Neural cell (in vitro differentiated cells): ENCODE measurements around the gene RASAL2. TPM values are rescaled to one million over a fixed set of nuclear protein-coding genes. Genes with fewer than 3 reads are reported as not detected.

Experiments used
- H2AFZ ChIP-seq: fragments of 200-600, 300-800 bp; sonication (generic), shearing (Covaris generic); 2 replicates; pipeline ENCODE4 v1.6.0; 2014; ENCODE audit warnings: low read depth, mild to moderate bottlenecking, antibody characterized with exemption, low read length, moderate library complexity
- H3F3A ChIP-seq: fragments of 200-600 bp; shearing (Covaris generic); 2 replicates; pipeline ENCODE4 v1.6.1; 2016; ENCODE audit warnings: mild to moderate bottlenecking, moderate library complexity, mixed read lengths, antibody characterized with exemption, low read length; ENCODE audit not compliant: insufficient read depth, poor library complexity, severe bottlenecking
- H3K27ac ChIP-seq: fragments of 200-600, 300-800 bp; sonication (generic), shearing (Covaris generic); 2 replicates; pipeline ENCODE4 v1.5.1; 2014; ENCODE audit warnings: mild to moderate bottlenecking, low read length, moderate library complexity
- H3K27me3 ChIP-seq: fragments of 300-800, 200-600 bp; sonication (generic), shearing (Covaris generic); 2 replicates; pipeline ENCODE4 v1.6.0; 2014; ENCODE audit warnings: mild to moderate bottlenecking, low read depth, low read length, moderate library complexity; ENCODE audit not compliant: insufficient read depth
- H3K36me3 ChIP-seq: fragments of 300-800, 200-600 bp; sonication (generic), shearing (Covaris generic); 2 replicates; pipeline ENCODE4 v1.5.1; 2014; ENCODE audit warnings: mild to moderate bottlenecking, antibody characterized with exemption, low read length, moderate library complexity; ENCODE audit not compliant: insufficient read depth
- H3K4me2 ChIP-seq: fragments of 300-800, 200-600 bp; sonication (generic), shearing (Covaris generic); 2 replicates; pipeline ENCODE4 v1.6.0; 2014; ENCODE audit warnings: mild to moderate bottlenecking, low read length
- H3K4me3 ChIP-seq: fragments of 300-800, 200-600 bp; sonication (generic), shearing (Covaris generic); 2 replicates; pipeline ENCODE4 v1.5.1; 2014; ENCODE audit warnings: mild to moderate bottlenecking, low read length, moderate library complexity
- H3K79me2 ChIP-seq: fragments of 200-600 bp; shearing (Covaris generic); replicated peaks from 2 replicates; pipeline ENCODE4 v1.6.0; 2014; ENCODE audit warnings: mild to moderate bottlenecking, low read length, moderate library complexity; ENCODE audit not compliant: insufficient read depth
- H3K9ac ChIP-seq: fragments of 300-800, 200-600 bp; sonication (generic), shearing (Covaris generic); 2 replicates; pipeline ENCODE4 v1.6.1; 2016; ENCODE audit warnings: mild to moderate bottlenecking, low read length, mixed read lengths
- H3K9me2 ChIP-seq: fragments of 200-600 bp; shearing (Covaris generic); 2 replicates; pipeline ENCODE4 v1.6.1; 2016; ENCODE audit warnings: mild to moderate bottlenecking, low read length, mixed read lengths; ENCODE audit not compliant: insufficient read depth
- H3K9me3 ChIP-seq: fragments of 200-600, 300-800 bp; sonication (generic), shearing (Covaris generic); 2 replicates; pipeline ENCODE4 v1.6.1; 2016; ENCODE audit warnings: mild to moderate bottlenecking, mixed run types, low read length, moderate library complexity, mixed read lengths
- H4K20me1 ChIP-seq: fragments of 200-600 bp; shearing (Covaris generic); 2 replicates; pipeline ENCODE4 v1.6.1; 2016; ENCODE audit warnings: mild to moderate bottlenecking, mixed run types; ENCODE audit not compliant: insufficient read depth
- EP300 ChIP-seq: fragments of 450-650 bp; conservative IDR thresholded peaks from 2 replicates; pipeline ENCODE4 v1.6.1; 2014; ENCODE audit warnings: antibody characterized with exemption, mild to moderate bottlenecking, moderate library complexity; ENCODE audit not compliant: poor library complexity, severe bottlenecking
- EZH2 ChIP-seq: fragments of 200-600, 300-800 bp; shearing (Covaris generic), sonication (generic); IDR thresholded peaks from 2 replicates; pipeline ENCODE4 v1.6.1; 2014; ENCODE audit warnings: antibody characterized with exemption, low read length, borderline replicate concordance, mild to moderate bottlenecking; ENCODE audit not compliant: insufficient read depth, poor library complexity, severe bottlenecking
- MXI1 ChIP-seq: fragments of 450-650 bp; conservative IDR thresholded peaks from 2 replicates; pipeline ENCODE4 v1.6.1; 2014; ENCODE audit warnings: antibody characterized with exemption, mild to moderate bottlenecking; ENCODE audit not compliant: poor library complexity, severe bottlenecking
- POLR2AphosphoS5 ChIP-seq: IDR thresholded peaks from 2 replicates; pipeline ENCODE4 v1.6.1; 2012
- RAD21 ChIP-seq: fragments of 450-650 bp; conservative IDR thresholded peaks from 2 replicates; pipeline ENCODE4 v1.6.1; 2014; ENCODE audit warnings: antibody characterized with exemption, mild to moderate bottlenecking, moderate library complexity
- SMC3 ChIP-seq: fragments of 450-650 bp; conservative IDR thresholded peaks from 2 replicates; pipeline ENCODE4 v1.6.1; 2014; ENCODE audit warnings: antibody characterized with exemption, mild to moderate bottlenecking, moderate library complexity; ENCODE audit not compliant: poor library complexity
- TAF1 ChIP-seq: IDR thresholded peaks from 2 replicates; pipeline ENCODE4 v1.6.1; 2012; ENCODE audit warnings: low read depth
- polyA plus RNA-seq: library from polyadenylated mRNA; depleted of rRNA; stranded (reverse); fragments of >200 nt; gene quantifications from 2 replicates; pipeline ENCODE4 v1.2.3, GENCODE V29; 2014
- TF ChIP-seq, protein P1 (sequence below): fragments of 450-650 bp; IDR thresholded peaks from 2 replicates; pipeline ENCODE4 v1.5.1; 2014; ENCODE audit warnings: antibody characterized with exemption, mild to moderate bottlenecking, moderate library complexity; ENCODE audit not compliant: poor library complexity, severe bottlenecking
- TF ChIP-seq, protein P2 (sequence below): IDR thresholded peaks from 2 replicates; pipeline ENCODE4 v1.6.1; 2012; ENCODE audit warnings: borderline replicate concordance

Gene RASAL2
- polyA plus RNA-seq, 1 donor from 2014 or later = 73.3 TPM

DNA sequence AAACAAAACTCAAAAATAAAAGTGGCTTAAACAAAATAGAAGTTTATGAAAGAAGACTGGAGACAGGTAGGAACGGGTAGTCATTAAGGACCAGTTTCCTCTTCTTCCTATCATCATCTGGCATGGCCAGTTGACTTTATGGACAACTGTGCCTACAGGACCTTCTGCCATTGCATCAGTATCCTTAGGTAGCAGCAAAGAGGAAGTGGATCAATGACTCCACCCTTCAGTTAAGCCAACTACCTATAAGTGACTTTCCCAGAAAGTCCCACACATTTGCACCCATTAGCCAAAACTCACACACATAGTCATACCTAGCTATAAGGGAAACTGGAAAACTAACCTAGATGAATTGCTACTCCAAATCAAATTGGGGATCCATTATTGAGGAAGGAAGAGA lies 51.7 kb downstream of the RASAL2 start:
- Histone ChIP-seq H3K4me2 (no peak overlapping the region), H2AFZ (no peak overlapping the region), H3K9me3 (no peaks in the 10 kb centered on the region), H3K4me3 (no peak overlapping the region), H3K9ac (no peak overlapping the region), H3F3A (no peaks in the 10 kb centered on the region), H3K27me3 (no peaks in the 10 kb centered on the region), H3K36me3 (no peaks in the 10 kb centered on the region), H3K27ac (no peak overlapping the region), H3K79me2 (peaks cover 2% of the 10 kb centered on the region), H3K9me2 (no peaks in the 10 kb centered on the region), H4K20me1 (no peaks in the 10 kb centered on the region)
- TF ChIP-seq, protein P1, sequence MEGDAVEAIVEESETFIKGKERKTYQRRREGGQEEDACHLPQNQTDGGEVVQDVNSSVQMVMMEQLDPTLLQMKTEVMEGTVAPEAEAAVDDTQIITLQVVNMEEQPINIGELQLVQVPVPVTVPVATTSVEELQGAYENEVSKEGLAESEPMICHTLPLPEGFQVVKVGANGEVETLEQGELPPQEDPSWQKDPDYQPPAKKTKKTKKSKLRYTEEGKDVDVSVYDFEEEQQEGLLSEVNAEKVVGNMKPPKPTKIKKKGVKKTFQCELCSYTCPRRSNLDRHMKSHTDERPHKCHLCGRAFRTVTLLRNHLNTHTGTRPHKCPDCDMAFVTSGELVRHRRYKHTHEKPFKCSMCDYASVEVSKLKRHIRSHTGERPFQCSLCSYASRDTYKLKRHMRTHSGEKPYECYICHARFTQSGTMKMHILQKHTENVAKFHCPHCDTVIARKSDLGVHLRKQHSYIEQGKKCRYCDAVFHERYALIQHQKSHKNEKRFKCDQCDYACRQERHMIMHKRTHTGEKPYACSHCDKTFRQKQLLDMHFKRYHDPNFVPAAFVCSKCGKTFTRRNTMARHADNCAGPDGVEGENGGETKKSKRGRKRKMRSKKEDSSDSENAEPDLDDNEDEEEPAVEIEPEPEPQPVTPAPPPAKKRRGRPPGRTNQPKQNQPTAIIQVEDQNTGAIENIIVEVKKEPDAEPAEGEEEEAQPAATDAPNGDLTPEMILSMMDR = no peak
- TF ChIP-seq POLR2AphosphoS5 (no peak), RAD21 (no peak), TAF1 (no peak), MXI1 (no peak), EZH2 (no peak), EP300 (no peak), SMC3 (no peak)
- TF ChIP-seq, protein P2, sequence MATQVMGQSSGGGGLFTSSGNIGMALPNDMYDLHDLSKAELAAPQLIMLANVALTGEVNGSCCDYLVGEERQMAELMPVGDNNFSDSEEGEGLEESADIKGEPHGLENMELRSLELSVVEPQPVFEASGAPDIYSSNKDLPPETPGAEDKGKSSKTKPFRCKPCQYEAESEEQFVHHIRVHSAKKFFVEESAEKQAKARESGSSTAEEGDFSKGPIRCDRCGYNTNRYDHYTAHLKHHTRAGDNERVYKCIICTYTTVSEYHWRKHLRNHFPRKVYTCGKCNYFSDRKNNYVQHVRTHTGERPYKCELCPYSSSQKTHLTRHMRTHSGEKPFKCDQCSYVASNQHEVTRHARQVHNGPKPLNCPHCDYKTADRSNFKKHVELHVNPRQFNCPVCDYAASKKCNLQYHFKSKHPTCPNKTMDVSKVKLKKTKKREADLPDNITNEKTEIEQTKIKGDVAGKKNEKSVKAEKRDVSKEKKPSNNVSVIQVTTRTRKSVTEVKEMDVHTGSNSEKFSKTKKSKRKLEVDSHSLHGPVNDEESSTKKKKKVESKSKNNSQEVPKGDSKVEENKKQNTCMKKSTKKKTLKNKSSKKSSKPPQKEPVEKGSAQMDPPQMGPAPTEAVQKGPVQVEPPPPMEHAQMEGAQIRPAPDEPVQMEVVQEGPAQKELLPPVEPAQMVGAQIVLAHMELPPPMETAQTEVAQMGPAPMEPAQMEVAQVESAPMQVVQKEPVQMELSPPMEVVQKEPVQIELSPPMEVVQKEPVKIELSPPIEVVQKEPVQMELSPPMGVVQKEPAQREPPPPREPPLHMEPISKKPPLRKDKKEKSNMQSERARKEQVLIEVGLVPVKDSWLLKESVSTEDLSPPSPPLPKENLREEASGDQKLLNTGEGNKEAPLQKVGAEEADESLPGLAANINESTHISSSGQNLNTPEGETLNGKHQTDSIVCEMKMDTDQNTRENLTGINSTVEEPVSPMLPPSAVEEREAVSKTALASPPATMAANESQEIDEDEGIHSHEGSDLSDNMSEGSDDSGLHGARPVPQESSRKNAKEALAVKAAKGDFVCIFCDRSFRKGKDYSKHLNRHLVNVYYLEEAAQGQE = no peak

DNA sequence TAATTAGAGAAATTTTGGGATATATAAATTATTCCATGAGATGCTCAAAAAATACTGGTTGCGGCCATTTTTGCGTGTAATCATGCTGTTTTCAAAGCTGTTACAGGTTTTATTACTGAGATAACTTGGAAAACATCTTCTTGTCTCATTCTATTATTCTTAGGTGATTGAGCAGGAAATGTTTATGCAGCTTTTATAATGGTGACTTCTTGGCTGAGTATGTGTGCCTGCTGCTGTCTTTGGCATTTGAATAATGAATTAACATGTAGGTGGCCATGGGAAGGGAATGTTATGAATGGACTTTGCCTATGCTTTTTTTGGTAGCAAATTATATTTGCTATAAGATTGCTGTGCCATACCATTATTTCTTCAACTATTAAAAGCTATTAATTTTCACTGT lies 52.5 kb downstream of the RASAL2 start:
- Histone ChIP-seq H3K79me2 (peaks cover 6% of the 10 kb centered on the region), H3K27me3 (no peaks in the 10 kb centered on the region), H3K4me2 (no peak overlapping the region), H3K9me2 (no peaks in the 10 kb centered on the region), H4K20me1 (no peaks in the 10 kb centered on the region), H2AFZ (no peak overlapping the region), H3K4me3 (peak overlapping the region; percentile 3), H3K9me3 (no peaks in the 10 kb centered on the region), H3K36me3 (no peaks in the 10 kb centered on the region), H3K9ac (no peak overlapping the region), H3K27ac (peak overlapping the region; percentile 24), H3F3A (no peaks in the 10 kb centered on the region)
- TF ChIP-seq MXI1 (no peak), POLR2AphosphoS5 (no peak), SMC3 (no peak), RAD21 (no peak), EP300 (no peak), TAF1 (no peak), EZH2 (no peak)
- TF ChIP-seq, protein P2 = no peak
- TF ChIP-seq, protein P1 = no peak
